GM12878 (cell line): Measurements from ENCODE around the gene POLR2L.

ENCODE experiments used
- CTCF ChIP-seq, 3 experiments: IDR thresholded peaks in 2 of 3; conservative IDR thresholded peaks in 1 of 3; 2 replicates each; pipeline ENCODE4 v1.5.1; 2011; ENCODE audit warnings: low read depth in 3 of 3, low read length in 3 of 3, mild to moderate bottlenecking in 3 of 3, control low read depth in 2 of 3, moderate library complexity in 2 of 3, inconsistent platforms in 1 of 3, mixed read lengths in 1 of 3; ENCODE audit not compliant: control insufficient read depth in 2 of 3, insufficient read depth in 1 of 3; ENCODE audit errors: extremely low read depth in 1 of 3
- GABPA ChIP-seq: IDR thresholded peaks from 2 replicates; pipeline ENCODE4 v1.6.1; 2014; ENCODE audit warnings: antibody characterized with exemption, low read depth, mild to moderate bottlenecking, inconsistent platforms
- MYC ChIP-seq: IDR thresholded peaks from 2 replicates; pipeline ENCODE4 v1.6.1; 2011; ENCODE audit warnings: mild to moderate bottlenecking, low read length, moderate library complexity, inconsistent platforms; ENCODE audit not compliant: insufficient read depth, insufficient replicate concordance, insufficient read length, severe bottlenecking
- NRF1 ChIP-seq: conservative IDR thresholded peaks from 2 replicates; pipeline ENCODE4 v1.6.1; 2011; ENCODE audit warnings: mild to moderate bottlenecking, low read depth, low read length, improper control_type of control experiment
- SUPT20H ChIP-seq: IDR thresholded peaks from 2 replicates; pipeline ENCODE4 v1.6.1; 2011; ENCODE audit warnings: low read depth, mild to moderate bottlenecking, low read length, moderate library complexity, borderline replicate concordance; ENCODE audit not compliant: control insufficient read depth

GRCh38 chr11:842370-843002, at the start of gene POLR2L, which contains the start of gene TSPAN4:
- TF ChIP-seq NRF1 (0 out of 2 replicates have a peak, but pooled peaks have one; percentile 20), GABPA (no peak), MYC (no peak), CTCF (IDR thresholded peaks at IDR 0.05 in 2 of 3, conservative IDR thresholded peaks at IDR 0.05 in 1 of 3; ENCODE audit: control insufficient read depth in 2 of 3, extremely low read depth in 1 of 3, insufficient read depth in 1 of 3, low read depth in 3 of 3, low read length in 3 of 3) (no peak), SUPT20H (no peak)
